ENCODE measurements around the gene CHADL. TPM values are rescaled to one million over a fixed set of nuclear protein-coding genes. Genes with fewer than 3 reads are reported as not detected.
"Not testable (repeated sequence)": the region's sequence is repeated elsewhere in the genome, so short reads cannot be mapped to it uniquely, and the experiment has no call there.

Gene CHADL
- total RNA-seq, 1 experiment from 2014 or later = 0.11 TPM

DNA sequence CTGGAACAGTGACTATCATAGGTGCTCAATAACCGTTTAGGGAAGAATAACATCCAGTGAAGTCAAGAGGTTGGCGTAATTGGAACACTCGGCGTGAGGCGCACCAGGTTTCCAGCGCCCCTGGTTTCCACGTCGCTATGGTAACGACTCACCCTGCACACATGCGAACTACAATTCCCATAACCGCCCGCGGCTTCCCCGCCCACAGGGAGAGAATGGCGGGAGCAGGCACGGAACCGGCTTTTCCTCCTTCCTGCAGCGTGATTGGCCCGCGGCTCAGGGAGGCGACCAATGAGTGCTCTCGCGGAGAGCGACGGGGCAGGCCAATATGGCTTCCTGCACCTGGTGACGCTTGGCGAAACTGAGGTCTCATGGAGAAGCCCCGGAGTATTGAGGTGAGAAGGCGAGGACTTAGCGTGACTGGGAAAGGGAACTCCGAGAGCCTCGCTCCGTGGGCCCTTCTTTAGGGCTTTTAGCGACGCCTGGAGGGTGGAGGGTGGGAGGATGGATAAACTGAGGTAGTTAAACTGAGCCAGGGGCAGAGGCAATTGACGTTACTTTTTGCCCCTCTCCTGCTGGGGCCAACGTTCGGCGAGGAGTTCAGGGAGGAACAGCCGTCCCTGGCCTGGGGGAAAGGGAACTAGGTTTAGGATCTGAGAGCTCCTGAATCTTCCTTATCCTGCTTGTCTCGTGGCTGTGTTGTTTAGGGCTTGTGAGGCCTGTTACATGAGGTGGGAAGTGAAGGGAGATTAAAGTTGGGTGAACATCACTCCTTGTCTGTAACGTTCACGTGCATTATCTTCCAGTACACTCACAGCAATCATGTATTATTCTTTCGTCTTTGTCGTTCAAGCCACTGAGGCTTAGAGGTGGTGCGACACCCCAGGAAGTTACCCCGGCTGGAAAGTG lies 35.5 kb downstream of the CHADL start, which contains the start of gene L3MBTL2:
Gene L3MBTL2, plus strand, starts transcription at position 321 of the 909 bp plus-strand sequence. Its CDS starts 51 bp downstream, at position 372.
- H3K4me1 ChIP-seq (replicated peaks) = peaks cover 6% of the 10 kb centered on the region
- H3K4me3 ChIP-seq = peak within 1 kb of the TSS; percentile 56
- H3K27ac ChIP-seq = 0 out of 2 replicates have a peak within 1 kb of the TSS, but pooled peaks have one; percentile 8
- H3K9me3 ChIP-seq (replicated peaks) = no peaks in the 10 kb centered on the region
- H3K27me3 ChIP-seq (replicated peaks) = no peaks in the 10 kb centered on the region
- H3K36me3 ChIP-seq = peaks cover 20% of the 10 kb centered on the region
- peak; percentile 93 to 98 for DNase-seq (ENCODE audit: low read depth in 1 of 2, low spot score in 2 of 2)

DNA sequence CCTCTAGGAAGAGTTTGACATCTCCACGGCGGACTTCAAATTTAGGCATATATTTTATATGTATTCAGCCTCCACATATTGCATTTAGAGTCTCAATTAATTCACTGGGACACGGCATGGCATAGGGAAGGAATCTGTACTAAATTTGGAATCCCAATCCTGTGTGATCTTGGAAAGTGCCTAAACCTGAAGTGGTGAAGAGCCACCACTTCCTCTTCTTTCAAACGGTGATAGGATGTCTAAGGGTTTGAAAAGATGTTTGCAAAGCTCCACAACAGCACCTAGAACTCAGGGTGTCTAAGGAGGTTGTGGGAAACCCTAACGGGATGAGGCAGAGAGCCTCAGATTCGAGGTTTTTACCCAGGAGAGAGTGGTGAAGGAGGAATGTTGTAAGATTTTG lies 36.7 kb downstream of the CHADL start:
- peaks cover 6% of the 10 kb centered on the region for H3K4me1 ChIP-seq (replicated peaks)
- H3K27me3 ChIP-seq (replicated peaks) = no peaks in the 10 kb centered on the region
- no peak overlapping the region for H3K4me3 ChIP-seq
- H3K27ac ChIP-seq = no peak overlapping the region
- H3K9me3 ChIP-seq (replicated peaks) = no peaks in the 10 kb centered on the region
- peaks cover 14% of the 10 kb centered on the region for H3K36me3 ChIP-seq
- DNase-seq (ENCODE audit: low read depth in 1 of 2, low spot score in 2 of 2) = no peak

- H3K9me3 ChIP-seq (replicated peaks) = no peaks in the 10 kb centered on the region
- DNase-seq (ENCODE audit: low read depth in 1 of 2, low spot score in 2 of 2) = no peak
These were observed 37.6 kb downstream of the CHADL start for GRCh38 chr22:41203118-41203517.

GRCh38 chr22:41201141-41201540 lies 39.6 kb downstream of the CHADL start:
- H3K4me3 ChIP-seq = no peak overlapping the region
- H3K27me3 ChIP-seq (replicated peaks) = no peaks in the 10 kb centered on the region
- H3K4me1 ChIP-seq (replicated peaks) = peaks cover 14% of the 10 kb centered on the region
- H3K36me3 ChIP-seq = peaks cover 7% of the 10 kb centered on the region; the same call in 1 of the 2 replicates
- no peak for DNase-seq (ENCODE audit: low read depth in 1 of 2, low spot score in 2 of 2)
- H3K27ac ChIP-seq = no peak overlapping the region
- no peaks in the 10 kb centered on the region for H3K9me3 ChIP-seq (replicated peaks)

More at GRCh38 chr22:41203118-41203517, 37.6 kb downstream of the CHADL start:
- Histone ChIP-seq H3K4me1 (replicated peaks) (peaks cover 9% of the 10 kb centered on the region), H3K4me3 (no peak overlapping the region), H3K36me3 (peaks cover 9% of the 10 kb centered on the region), H3K27ac (no peak overlapping the region), H3K27me3 (replicated peaks) (no peaks in the 10 kb centered on the region)

DNA sequence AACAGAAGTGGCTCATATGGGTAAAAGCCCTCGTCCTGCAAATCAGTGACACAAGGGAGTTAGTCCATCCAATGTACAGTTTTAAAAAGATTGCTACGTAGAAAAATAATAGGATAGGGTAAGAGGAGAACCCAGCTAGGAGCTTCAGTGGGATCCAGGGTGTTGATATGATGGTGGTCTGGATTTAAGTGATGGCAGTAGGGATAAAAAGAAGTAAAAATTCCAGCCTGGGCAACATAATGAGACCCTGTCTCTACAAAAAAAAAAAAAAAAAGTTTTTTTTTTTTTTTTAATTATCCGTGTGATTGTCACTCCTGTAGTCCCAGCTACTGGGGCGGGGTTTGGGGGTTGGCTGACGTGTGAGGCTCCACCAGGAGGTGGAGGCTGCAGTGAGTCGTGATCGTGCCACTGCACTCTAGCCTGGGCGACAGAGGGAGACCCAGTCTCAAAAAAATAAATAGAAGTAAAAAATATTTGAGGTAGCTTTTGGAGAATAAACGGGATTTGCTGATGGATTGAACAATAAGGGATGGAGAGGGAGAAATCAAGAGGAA lies 42.6 kb downstream of the CHADL start:
- Histone ChIP-seq H3K27me3 (replicated peaks) (no peaks in the 10 kb centered on the region), H3K27ac (no peak overlapping the region), H3K4me3 (peak overlapping the region; percentile 58), H3K4me1 (replicated peaks) (peaks cover 10% of the 10 kb centered on the region), H3K9me3 (replicated peaks) (no peaks in the 10 kb centered on the region), H3K36me3 (peaks cover 4% of the 10 kb centered on the region; the same call in 1 of the 2 replicates)
- DNase-seq (ENCODE audit: low read depth in 1 of 2, low spot score in 2 of 2) = no peak

DNA sequence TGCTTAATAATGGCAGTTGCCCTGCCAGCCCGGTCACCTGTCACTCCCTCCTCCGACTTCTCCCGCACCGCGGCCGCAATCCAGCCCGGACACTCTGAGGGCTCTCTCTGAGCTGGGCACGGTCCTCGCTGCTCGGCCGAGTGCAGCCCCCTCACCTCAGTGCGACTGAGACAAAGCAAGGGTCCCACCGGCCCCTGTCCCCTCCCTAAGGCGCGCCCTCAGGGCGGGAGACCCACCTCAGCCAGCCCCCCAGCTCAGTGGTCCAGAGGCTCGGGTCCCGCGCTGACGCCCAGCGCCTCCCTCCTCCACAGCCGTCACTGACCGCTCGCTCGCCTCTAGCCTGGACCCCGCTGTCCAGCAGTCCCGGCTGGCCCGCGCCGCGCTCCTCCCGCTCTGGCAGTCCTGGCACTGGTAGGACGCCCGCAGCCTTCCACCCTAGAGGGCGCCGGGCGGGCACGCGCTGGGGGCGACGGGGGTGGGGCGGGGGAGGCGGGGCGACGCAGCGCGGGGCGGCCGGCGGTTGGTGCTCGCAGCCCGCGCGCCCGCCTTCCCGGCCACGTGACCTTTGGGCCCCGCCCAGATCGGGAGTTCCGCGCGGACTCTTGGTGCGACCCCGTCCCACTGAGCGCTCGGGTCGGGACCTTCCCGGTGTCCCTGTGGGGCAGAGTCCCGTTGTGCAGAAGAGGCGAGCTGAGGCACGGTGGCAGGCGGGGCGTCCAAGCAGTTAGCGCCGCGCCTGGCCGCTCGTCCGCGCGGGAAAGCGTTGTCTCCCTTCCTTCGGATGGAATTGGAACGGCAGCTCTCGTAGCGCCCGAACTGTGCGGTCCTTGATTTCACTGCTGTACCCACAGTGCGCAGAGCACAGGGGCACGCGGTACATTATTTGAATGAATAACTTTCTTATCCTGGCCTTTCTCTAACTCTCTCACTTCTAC lies 43.4 kb downstream of the CHADL start:
- Histone ChIP-seq H3K9me3 (replicated peaks) (no peaks in the 10 kb centered on the region), H3K4me1 (replicated peaks) (peaks cover 10% of the 10 kb centered on the region), H3K27ac (no peak overlapping the region), H3K4me3 (peak overlapping the region; percentile 58), H3K27me3 (replicated peaks) (no peaks in the 10 kb centered on the region), H3K36me3 (peaks cover 4% of the 10 kb centered on the region; the same call in 1 of the 2 replicates)
- DNase-seq (ENCODE audit: low read depth in 1 of 2, low spot score in 2 of 2) = peak; percentile 76 to 86

DNA sequence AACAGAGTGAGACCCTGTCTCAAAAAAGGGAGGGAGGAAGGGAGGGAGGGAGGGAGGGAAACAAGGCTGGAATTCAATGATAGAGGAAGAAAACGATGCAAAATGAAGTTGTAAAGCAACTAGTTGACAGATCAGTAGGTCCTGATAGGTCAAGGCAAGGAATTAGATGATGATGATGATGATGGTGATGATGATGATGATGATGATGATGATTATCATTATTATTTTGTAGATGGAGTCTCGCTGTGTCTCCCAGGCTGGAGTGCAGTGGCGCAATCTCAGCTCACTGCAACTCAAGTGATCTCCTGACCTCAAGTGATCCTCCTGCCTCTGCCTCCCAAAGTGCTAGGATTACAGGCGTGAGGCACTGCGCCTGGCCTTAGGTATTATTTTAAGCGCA lies 46.9 kb downstream of the CHADL start:
- Histone ChIP-seq H3K36me3 (peaks cover 4% of the 10 kb centered on the region; the same call in 1 of the 2 replicates), H3K9me3 (replicated peaks) (no peaks in the 10 kb centered on the region), H3K27me3 (replicated peaks) (no peaks in the 10 kb centered on the region), H3K27ac (no peak overlapping the region), H3K4me1 (replicated peaks) (peaks cover 10% of the 10 kb centered on the region), H3K4me3 (no peak overlapping the region)
- DNase-seq (ENCODE audit: low read depth in 1 of 2, low spot score in 2 of 2) = no peak

GRCh38 chr22:41191467-41191866 lies 49.3 kb downstream of the CHADL start:
- H3K36me3 ChIP-seq = no peaks in the 10 kb centered on the region
- DNase-seq (ENCODE audit: low read depth in 1 of 2, low spot score in 2 of 2) = no peak
- H3K4me1 ChIP-seq (replicated peaks) = no peaks in the 10 kb centered on the region; the same call in 1 of the 2 replicates
- H3K27ac ChIP-seq = no peak overlapping the region
- H3K27me3 ChIP-seq (replicated peaks) = no peaks in the 10 kb centered on the region
- H3K9me3 ChIP-seq (replicated peaks) = no peaks in the 10 kb centered on the region
- no peak overlapping the region for H3K4me3 ChIP-seq

GRCh38 chr22:41184679-41185078 lies 56.1 kb downstream of the CHADL start:
- Histone ChIP-seq H3K36me3 (peaks cover 11% of the 10 kb centered on the region), H3K27ac (no peak overlapping the region), H3K27me3 (replicated peaks) (no peaks in the 10 kb centered on the region), H3K9me3 (replicated peaks) (no peaks in the 10 kb centered on the region), H3K4me3 (no peak overlapping the region), H3K4me1 (replicated peaks) (peaks cover 14% of the 10 kb centered on the region)
- no peak for DNase-seq (ENCODE audit: low read depth in 1 of 2, low spot score in 2 of 2)

DNA sequence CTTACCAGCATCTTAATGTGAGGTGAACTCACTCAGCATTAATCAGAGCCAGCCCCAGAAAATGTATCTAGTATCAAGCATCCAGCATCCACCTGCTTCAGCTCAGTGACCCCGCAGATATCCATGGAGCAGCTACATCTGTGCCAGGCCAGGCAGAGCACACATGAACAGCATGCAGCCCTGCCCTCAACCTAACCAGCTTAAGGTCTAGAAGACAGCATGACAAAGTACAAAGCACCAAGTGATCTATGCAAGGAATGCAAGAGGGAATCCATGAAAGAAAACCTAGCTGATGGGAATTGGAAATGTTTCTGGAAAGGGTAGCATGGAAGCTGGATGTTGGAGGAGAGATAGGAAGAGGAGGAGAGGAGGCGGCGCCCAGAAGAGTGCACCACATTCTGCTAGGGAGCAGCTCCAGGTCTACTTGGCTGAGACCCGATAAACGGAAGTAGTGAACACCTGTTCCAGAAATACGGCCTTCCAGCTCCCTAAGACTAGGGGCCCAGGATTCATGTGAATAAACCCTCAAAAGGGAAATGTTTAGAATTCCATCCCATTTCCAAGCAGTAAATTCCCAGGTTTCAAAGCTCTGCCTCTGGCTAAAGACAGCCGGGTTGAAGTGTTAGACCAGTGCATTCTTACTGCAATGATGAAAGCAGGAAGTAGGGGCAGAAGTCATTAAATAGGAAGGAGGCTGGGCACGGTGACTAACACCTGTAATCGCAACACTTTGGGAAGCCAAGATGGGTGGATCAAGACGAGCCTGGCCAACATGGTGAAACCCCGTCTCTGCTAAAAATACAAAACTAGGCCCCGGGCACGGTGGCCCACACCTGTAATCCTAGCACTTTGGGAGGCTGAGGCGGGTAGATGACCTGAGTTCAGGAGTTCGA lies 59.1 kb downstream of the CHADL start:
- Histone ChIP-seq H3K4me3 (no peak overlapping the region), H3K27ac (no peak overlapping the region), H3K36me3 (peaks cover 38% of the 10 kb centered on the region), H3K27me3 (replicated peaks) (no peaks in the 10 kb centered on the region), H3K4me1 (replicated peaks) (peaks cover 14% of the 10 kb centered on the region), H3K9me3 (replicated peaks) (no peaks in the 10 kb centered on the region)
- DNase-seq (ENCODE audit: low read depth in 1 of 2, low spot score in 2 of 2) = peak in 1 of 2 experiments; percentile 34

GRCh38 chr22:41180926-41181325 lies 59.8 kb downstream of the CHADL start:
- peaks cover 45% of the 10 kb centered on the region for H3K36me3 ChIP-seq
- peaks cover 14% of the 10 kb centered on the region for H3K4me1 ChIP-seq (replicated peaks)
- DNase-seq (ENCODE audit: low read depth in 1 of 2, low spot score in 2 of 2) = no peak
- no peak overlapping the region for H3K27ac ChIP-seq
- no peaks in the 10 kb centered on the region for H3K27me3 ChIP-seq (replicated peaks)
- no peak overlapping the region for H3K4me3 ChIP-seq
- no peaks in the 10 kb centered on the region for H3K9me3 ChIP-seq (replicated peaks)

GRCh38 chr22:41180362-41180761 lies 60.4 kb downstream of the CHADL start:
- DNase-seq (ENCODE audit: low read depth in 1 of 2, low spot score in 2 of 2); H3K9me3 ChIP-seq (replicated peaks); H3K27ac ChIP-seq; H3K4me3 ChIP-seq; H3K27me3 ChIP-seq (replicated peaks): not testable (repeated sequence)
- Histone ChIP-seq H3K4me1 (replicated peaks) (peaks cover 18% of the 10 kb centered on the region), H3K36me3 (peaks cover 50% of the 10 kb centered on the region)
